Stimulated activated CD4-positive, alpha-beta T cell treated with anti-CD3 and anti-CD28 coated beads, Interleukin-4, amount 100 ng/mL, for 4 hours (primary cell): ENCODE measurements around the gene STX10.
"Not testable (repeated sequence)": the region's sequence is repeated elsewhere in the genome, so short reads cannot be mapped to it uniquely, and the experiment has no call there.

Experiments
- DNase-seq, 2 experiments: peaks; one replicate each; pipeline ENCODE4 v3.0.0-alpha.2; 2020

The STX10 gene

GRCh38 chr19:13164343-13165161 lies 14.4 kb upstream of the STX10 start:
- peak in 1 of 2 experiments; percentile 30 for DNase-seq

- peak; percentile 24 to 31 for DNase-seq
These were observed 13.6 kb upstream of the STX10 start for GRCh38 chr19:13163609-13164342.

- DNase-seq, result peak; percentile 83 to 93
These were observed 12.8 kb upstream of the STX10 start for GRCh38 chr19:13162724-13163608.

GRCh38 chr19:13160557-13160956 lies 10.4 kb upstream of the STX10 start:
- no peak for DNase-seq

GRCh38 chr19:13159713-13160112 lies 9.5 kb upstream of the STX10 start:
- DNase-seq, result no peak

GRCh38 chr19:13155472-13156359 lies 5.5 kb upstream of the STX10 start:
- DNase-seq, result peak; percentile 63 to 74

GRCh38 chr19:13154911-13155471 lies 4.8 kb upstream of the STX10 start:
- peak; percentile 71 to 79 for DNase-seq

GRCh38 chr19:13154241-13154778 lies 4.1 kb upstream of the STX10 start:
- DNase-seq, result peak; percentile 61 to 63

GRCh38 chr19:13153569-13154240 lies 3.5 kb upstream of the STX10 start:
- DNase-seq, result peak; percentile 16 to 32

- DNase-seq, result peak; percentile 92 to 95
These were observed 2.9 kb upstream of the STX10 start for GRCh38 chr19:13152974-13153568.

GRCh38 chr19:13152356-13152973 lies 2.3 kb upstream of the STX10 start:
- DNase-seq, result no peak

- peak; percentile 94 for DNase-seq
These were observed 1.6 kb upstream of the STX10 start for GRCh38 chr19:13151605-13152355.

GRCh38 chr19:13150931-13151604 lies 893 bp upstream of the STX10 start:
- peak; percentile 23 to 29 for DNase-seq

- DNase-seq, result no peak
These were observed 468 bp downstream of the STX10 start for GRCh38 chr19:13149628-13150186.

GRCh38 chr19:13149173-13149627 lies 975 bp downstream of the STX10 start:
- not testable (repeated sequence) for DNase-seq

GRCh38 chr19:13146763-13147563 lies 3.2 kb downstream of the STX10 start:
- no peak for DNase-seq
